Upper lobe of left lung (tissue), 4 donors: ENCODE data around the gene RASSF3.

Experiments
- POLR2A ChIP-seq, 4 donors: fragments of 450-650 bp; IDR thresholded peaks; one replicate each; pipeline ENCODE4 v1.5.1; 2016 to 2017; ENCODE audit warnings: antibody characterized with exemption in 4 of 4, mild to moderate bottlenecking in 2 of 4
- TF ChIP-seq, protein P1 (sequence below), 6 experiments: fragments of 450-650 bp in 4 of 6; fragments of 200-600 bp in 2 of 6; sonication (generic) in 2 of 6; IDR thresholded peaks; one replicate each; pipeline ENCODE4 v1.5.1; 2016 to 2019; ENCODE audit warnings: antibody characterized with exemption in 6 of 6

GRCh38 chr12:64691795-64692583 is 81.7 kb downstream of the RASSF3 start:
- TF ChIP-seq, protein P1, sequence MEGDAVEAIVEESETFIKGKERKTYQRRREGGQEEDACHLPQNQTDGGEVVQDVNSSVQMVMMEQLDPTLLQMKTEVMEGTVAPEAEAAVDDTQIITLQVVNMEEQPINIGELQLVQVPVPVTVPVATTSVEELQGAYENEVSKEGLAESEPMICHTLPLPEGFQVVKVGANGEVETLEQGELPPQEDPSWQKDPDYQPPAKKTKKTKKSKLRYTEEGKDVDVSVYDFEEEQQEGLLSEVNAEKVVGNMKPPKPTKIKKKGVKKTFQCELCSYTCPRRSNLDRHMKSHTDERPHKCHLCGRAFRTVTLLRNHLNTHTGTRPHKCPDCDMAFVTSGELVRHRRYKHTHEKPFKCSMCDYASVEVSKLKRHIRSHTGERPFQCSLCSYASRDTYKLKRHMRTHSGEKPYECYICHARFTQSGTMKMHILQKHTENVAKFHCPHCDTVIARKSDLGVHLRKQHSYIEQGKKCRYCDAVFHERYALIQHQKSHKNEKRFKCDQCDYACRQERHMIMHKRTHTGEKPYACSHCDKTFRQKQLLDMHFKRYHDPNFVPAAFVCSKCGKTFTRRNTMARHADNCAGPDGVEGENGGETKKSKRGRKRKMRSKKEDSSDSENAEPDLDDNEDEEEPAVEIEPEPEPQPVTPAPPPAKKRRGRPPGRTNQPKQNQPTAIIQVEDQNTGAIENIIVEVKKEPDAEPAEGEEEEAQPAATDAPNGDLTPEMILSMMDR (IDR thresholded peaks at IDR 0.05), result no peak
- TF ChIP-seq POLR2A (IDR thresholded peaks at IDR 0.05), result no peak
